ENCODE data around the gene ACTR3C.
"Not testable (repeated sequence)": the region's sequence is repeated elsewhere in the genome, so short reads cannot be mapped to it uniquely, and the experiment has no call there.

Gene ACTR3C

GRCh38 chr7:150307129-150307528 lies 16.2 kb downstream of the ACTR3C start:
- H3K27me3 ChIP-seq (ENCODE audit: control insufficient read depth, low read length) = 0 out of 2 replicates have a peak, but pooled peaks cover 3% of the 10 kb centered on the region
- H3K9me2 ChIP-seq (replicated peaks; ENCODE audit: control insufficient read depth, low read length) = no peaks in the 10 kb centered on the region
- no peak overlapping the region for H3K4me3 ChIP-seq (ENCODE audit: low read length)
- no peaks in the 10 kb centered on the region for H3K9me3 ChIP-seq (ENCODE audit: control insufficient read depth, insufficient read depth, low read length)
- H3F3A ChIP-seq (ENCODE audit: control insufficient read depth, insufficient read depth) = no peaks in the 10 kb centered on the region
- no peak for TF ChIP-seq EZH2phosphoT487 (IDR thresholded peaks at IDR 0.05; ENCODE audit: borderline replicate concordance, low read length)
- TF ChIP-seq CTCF (IDR thresholded peaks at IDR 0.05; ENCODE audit: low read depth, low read length, poor library complexity, severe bottlenecking) = no peak
- H3K4me1 ChIP-seq (ENCODE audit: control insufficient read depth, low read length) = no peaks in the 10 kb centered on the region
- H3K4me2 ChIP-seq (ENCODE audit: low read length) = no peak overlapping the region
- H4K20me1 ChIP-seq (ENCODE audit: control insufficient read depth, insufficient read depth, low read depth, low read length) = no peaks in the 10 kb centered on the region; the same call in 1 of the 2 replicates
- H3K36me3 ChIP-seq (ENCODE audit: control insufficient read depth, low read length) = no peaks in the 10 kb centered on the region
- H3K79me2 ChIP-seq (ENCODE audit: control insufficient read depth, low read length) = no peaks in the 10 kb centered on the region
- no peak overlapping the region for H3K27ac ChIP-seq (ENCODE audit: low read depth, low read length)

- H3K36me3 ChIP-seq (ENCODE audit: control insufficient read depth, low read length); H3K4me2 ChIP-seq (ENCODE audit: low read length); H3K79me2 ChIP-seq (ENCODE audit: control insufficient read depth, low read length); H3K27me3 ChIP-seq (ENCODE audit: control insufficient read depth, low read length); H3K4me1 ChIP-seq (ENCODE audit: control insufficient read depth, low read length); H3K27ac ChIP-seq (ENCODE audit: low read depth, low read length); H3K9me3 ChIP-seq (ENCODE audit: control insufficient read depth, insufficient read depth, low read length); H3K9me2 ChIP-seq (replicated peaks; ENCODE audit: control insufficient read depth, low read length); H3K4me3 ChIP-seq (ENCODE audit: low read length); H3F3A ChIP-seq (ENCODE audit: control insufficient read depth, insufficient read depth); H4K20me1 ChIP-seq (ENCODE audit: control insufficient read depth, insufficient read depth, low read depth, low read length): not testable (repeated sequence)
Observed at GRCh38 chr7:150306377-150306776, 17.0 kb downstream of the ACTR3C start.

- H3F3A ChIP-seq (ENCODE audit: control insufficient read depth, insufficient read depth); H3K4me3 ChIP-seq (ENCODE audit: low read length); H3K36me3 ChIP-seq (ENCODE audit: control insufficient read depth, low read length); H3K4me1 ChIP-seq (ENCODE audit: control insufficient read depth, low read length); H3K4me2 ChIP-seq (ENCODE audit: low read length); H3K9me2 ChIP-seq (replicated peaks; ENCODE audit: control insufficient read depth, low read length); H4K20me1 ChIP-seq (ENCODE audit: control insufficient read depth, insufficient read depth, low read depth, low read length); H3K79me2 ChIP-seq (ENCODE audit: control insufficient read depth, low read length); H3K9me3 ChIP-seq (ENCODE audit: control insufficient read depth, insufficient read depth, low read length); H3K27ac ChIP-seq (ENCODE audit: low read depth, low read length); H3K27me3 ChIP-seq (ENCODE audit: control insufficient read depth, low read length): not testable (repeated sequence)
Observed at GRCh38 chr7:150305903-150306284, 17.5 kb downstream of the ACTR3C start.

- H3K4me3 ChIP-seq (ENCODE audit: low read length); H3K79me2 ChIP-seq (ENCODE audit: control insufficient read depth, low read length); H3K4me1 ChIP-seq (ENCODE audit: control insufficient read depth, low read length); H3F3A ChIP-seq (ENCODE audit: control insufficient read depth, insufficient read depth); H3K36me3 ChIP-seq (ENCODE audit: control insufficient read depth, low read length); H3K9me3 ChIP-seq (ENCODE audit: control insufficient read depth, insufficient read depth, low read length); H3K27me3 ChIP-seq (ENCODE audit: control insufficient read depth, low read length); H3K4me2 ChIP-seq (ENCODE audit: low read length); H3K27ac ChIP-seq (ENCODE audit: low read depth, low read length); H4K20me1 ChIP-seq (ENCODE audit: control insufficient read depth, insufficient read depth, low read depth, low read length); H3K9me2 ChIP-seq (replicated peaks; ENCODE audit: control insufficient read depth, low read length): not testable (repeated sequence)
Observed at GRCh38 chr7:150305259-150305902, 18.0 kb downstream of the ACTR3C start.

DNA sequence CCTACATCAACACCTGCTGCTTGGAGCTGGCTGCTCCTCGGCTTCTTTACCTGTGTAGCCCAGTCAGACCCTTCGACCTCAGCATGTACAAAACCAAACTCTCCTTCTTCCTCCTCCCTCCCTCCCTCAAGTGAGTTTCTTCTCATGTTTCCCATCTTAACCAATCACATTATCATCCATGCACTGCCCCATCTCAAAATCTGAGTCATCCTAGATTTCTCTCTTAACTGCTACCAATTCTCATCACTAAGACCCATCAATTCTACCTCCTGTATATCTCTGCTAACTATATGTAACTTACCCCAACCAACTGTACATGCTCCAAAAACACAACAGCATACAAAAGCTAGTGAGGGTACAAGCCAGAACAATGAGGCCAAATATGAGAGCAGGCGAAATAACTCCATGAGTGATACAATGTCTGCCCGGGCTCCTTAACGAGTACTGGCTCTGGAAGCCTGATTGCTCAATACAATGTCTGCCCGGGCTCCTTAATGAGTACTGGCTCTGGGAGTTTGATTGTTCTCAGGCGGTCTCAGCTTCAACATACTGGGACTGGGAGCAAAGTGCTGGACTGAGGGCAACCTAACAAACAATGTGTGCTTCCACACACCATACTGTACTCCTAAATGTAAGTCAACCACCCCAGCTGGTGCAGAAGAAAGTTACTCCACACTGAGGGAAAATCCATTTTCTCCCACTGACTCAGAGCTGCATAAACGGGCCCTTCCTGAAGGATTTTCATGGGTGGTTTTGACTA lies 18.7 kb downstream of the ACTR3C start:
- not testable (repeated sequence) for H3K79me2 ChIP-seq (ENCODE audit: control insufficient read depth, low read length); H3K9me2 ChIP-seq (replicated peaks; ENCODE audit: control insufficient read depth, low read length); H3K27ac ChIP-seq (ENCODE audit: low read depth, low read length); H3K36me3 ChIP-seq (ENCODE audit: control insufficient read depth, low read length); H3K27me3 ChIP-seq (ENCODE audit: control insufficient read depth, low read length); H3K9me3 ChIP-seq (ENCODE audit: control insufficient read depth, insufficient read depth, low read length); H3F3A ChIP-seq (ENCODE audit: control insufficient read depth, insufficient read depth); H3K4me1 ChIP-seq (ENCODE audit: control insufficient read depth, low read length); H4K20me1 ChIP-seq (ENCODE audit: control insufficient read depth, insufficient read depth, low read depth, low read length); H3K4me3 ChIP-seq (ENCODE audit: low read length); H3K4me2 ChIP-seq (ENCODE audit: low read length)

- not testable (repeated sequence) for H3K9me2 ChIP-seq (replicated peaks; ENCODE audit: control insufficient read depth, low read length); H3K27ac ChIP-seq (ENCODE audit: low read depth, low read length); H3F3A ChIP-seq (ENCODE audit: control insufficient read depth, insufficient read depth); H3K4me2 ChIP-seq (ENCODE audit: low read length); H3K27me3 ChIP-seq (ENCODE audit: control insufficient read depth, low read length); H3K4me3 ChIP-seq (ENCODE audit: low read length); H4K20me1 ChIP-seq (ENCODE audit: control insufficient read depth, insufficient read depth, low read depth, low read length); H3K79me2 ChIP-seq (ENCODE audit: control insufficient read depth, low read length); H3K4me1 ChIP-seq (ENCODE audit: control insufficient read depth, low read length); H3K36me3 ChIP-seq (ENCODE audit: control insufficient read depth, low read length); H3K9me3 ChIP-seq (ENCODE audit: control insufficient read depth, insufficient read depth, low read length)
Observed at GRCh38 chr7:150302908-150303310, 20.4 kb downstream of the ACTR3C start.

- H3K27ac ChIP-seq (ENCODE audit: low read depth, low read length); H3K9me3 ChIP-seq (ENCODE audit: control insufficient read depth, insufficient read depth, low read length); H3K4me3 ChIP-seq (ENCODE audit: low read length); H3K4me2 ChIP-seq (ENCODE audit: low read length); H4K20me1 ChIP-seq (ENCODE audit: control insufficient read depth, insufficient read depth, low read depth, low read length); H3K9me2 ChIP-seq (replicated peaks; ENCODE audit: control insufficient read depth, low read length); H3K27me3 ChIP-seq (ENCODE audit: control insufficient read depth, low read length); H3F3A ChIP-seq (ENCODE audit: control insufficient read depth, insufficient read depth); H3K36me3 ChIP-seq (ENCODE audit: control insufficient read depth, low read length); H3K4me1 ChIP-seq (ENCODE audit: control insufficient read depth, low read length); H3K79me2 ChIP-seq (ENCODE audit: control insufficient read depth, low read length): not testable (repeated sequence)
Observed at GRCh38 chr7:150297978-150298377, 25.4 kb downstream of the ACTR3C start.

Data from DOHH2 (cell line).